Measurements from ENCODE around the gene IL4R.
"Not testable (repeated sequence)": the region's sequence is repeated elsewhere in the genome, so short reads cannot be mapped to it uniquely, and the experiment has no call there.

Gene IL4R

GRCh38 chr16:27392671-27393070 lies 78.9 kb downstream of the IL4R start:
- no peak for TF ChIP-seq CTCF (IDR thresholded peaks at IDR 0.05; ENCODE audit: extremely low read depth, missing control alignments)
- no peak for DNase-seq (ENCODE audit: low spot score)

- DNase-seq (ENCODE audit: low spot score), result no peak
- no peak for TF ChIP-seq CTCF (IDR thresholded peaks at IDR 0.05; ENCODE audit: extremely low read depth, missing control alignments)
Observed at GRCh38 chr16:27394516-27394915, 80.7 kb downstream of the IL4R start.

GRCh38 chr16:27398341-27398893 lies 84.6 kb downstream of the IL4R start:
- not testable (repeated sequence) for DNase-seq (ENCODE audit: low spot score)

GRCh38 chr16:27398894-27399853 lies 85.4 kb downstream of the IL4R start:
- TF ChIP-seq CTCF (IDR thresholded peaks at IDR 0.05; ENCODE audit: extremely low read depth, missing control alignments), result no peak
- DNase-seq (ENCODE audit: low spot score), result peak; percentile 49

- no peak for TF ChIP-seq CTCF (IDR thresholded peaks at IDR 0.05; ENCODE audit: extremely low read depth, missing control alignments)
- no peak for DNase-seq (ENCODE audit: low spot score)
Observed at GRCh38 chr16:27399969-27400368, 86.2 kb downstream of the IL4R start.

- TF ChIP-seq CTCF (IDR thresholded peaks at IDR 0.05; ENCODE audit: extremely low read depth, missing control alignments), result no peak
- DNase-seq (ENCODE audit: low spot score), result no peak
Observed at GRCh38 chr16:27400751-27401620, 87.2 kb downstream of the IL4R start.

GRCh38 chr16:27401768-27402568 lies 88.2 kb downstream of the IL4R start, which contains the start of gene IL21R:
IL21R (plus strand) TSS chr16:27402174; CDS start chr16:27430072, 27,898 bp downstream.
- DNase-seq (ENCODE audit: low spot score), result peak; percentile 74
- no peak for TF ChIP-seq CTCF (IDR thresholded peaks at IDR 0.05; ENCODE audit: extremely low read depth, missing control alignments)

Measured in GM20000 (cell line).